NCI-H345 (cell line): ENCODE results near the gene RNF149.
"Not testable (repeated sequence)": the region's sequence is repeated elsewhere in the genome, so short reads cannot be mapped to it uniquely, and the experiment has no call there.

Source experiments
- DNase-seq: peaks from one replicate; lab custom pipeline; 2025; lab: John Stamatoyannopoulos, UW

RNF149 gene

GRCh38 chr2:101253703-101254450 lies 54.6 kb downstream of the RNF149 start:
- no peak for DNase-seq

DNA sequence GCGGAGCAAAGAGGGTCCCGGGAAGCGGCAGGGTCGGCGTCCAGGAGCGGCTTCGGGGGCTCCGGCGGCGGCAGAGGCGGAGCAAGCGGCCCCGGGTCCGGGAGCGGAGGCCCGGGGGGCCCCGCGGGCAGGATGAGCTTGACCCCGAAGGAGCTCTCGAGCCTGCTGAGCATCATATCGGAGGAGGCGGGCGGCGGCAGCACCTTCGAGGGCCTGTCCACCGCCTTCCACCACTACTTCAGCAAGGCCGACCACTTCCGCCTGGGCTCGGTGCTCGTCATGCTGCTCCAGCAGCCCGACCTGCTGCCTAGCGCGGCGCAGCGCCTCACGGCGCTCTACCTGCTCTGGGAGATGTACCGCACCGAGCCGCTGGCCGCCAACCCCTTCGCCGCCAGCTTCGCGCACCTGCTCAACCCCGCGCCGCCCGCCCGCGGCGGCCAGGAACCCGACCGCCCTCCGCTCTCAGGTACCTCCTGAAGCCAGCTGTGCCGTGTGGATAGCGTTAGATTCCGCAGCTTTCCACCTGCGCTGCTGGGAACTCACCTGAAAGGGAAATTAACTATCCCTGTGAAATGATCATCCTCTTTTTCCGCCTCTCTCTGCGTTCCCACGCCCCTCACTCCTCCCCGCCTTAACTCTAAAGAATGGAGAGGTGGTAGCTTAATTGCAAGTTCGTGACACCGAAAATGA lies 55.3 kb downstream of the RNF149 start:
- peak; percentile 52 for DNase-seq

GRCh38 chr2:101252408-101253012 lies 56.0 kb downstream of the RNF149 start, which contains the start of gene CNOT11:
TSS of gene CNOT11 (plus strand) at chr2:101252886. CDS start at chr2:101252965, 79 bp downstream.
- peak; percentile 99 for DNase-seq

- DNase-seq = peak; percentile 71
Observed at GRCh38 chr2:101251844-101252407, 56.6 kb downstream of the RNF149 start.

DNA sequence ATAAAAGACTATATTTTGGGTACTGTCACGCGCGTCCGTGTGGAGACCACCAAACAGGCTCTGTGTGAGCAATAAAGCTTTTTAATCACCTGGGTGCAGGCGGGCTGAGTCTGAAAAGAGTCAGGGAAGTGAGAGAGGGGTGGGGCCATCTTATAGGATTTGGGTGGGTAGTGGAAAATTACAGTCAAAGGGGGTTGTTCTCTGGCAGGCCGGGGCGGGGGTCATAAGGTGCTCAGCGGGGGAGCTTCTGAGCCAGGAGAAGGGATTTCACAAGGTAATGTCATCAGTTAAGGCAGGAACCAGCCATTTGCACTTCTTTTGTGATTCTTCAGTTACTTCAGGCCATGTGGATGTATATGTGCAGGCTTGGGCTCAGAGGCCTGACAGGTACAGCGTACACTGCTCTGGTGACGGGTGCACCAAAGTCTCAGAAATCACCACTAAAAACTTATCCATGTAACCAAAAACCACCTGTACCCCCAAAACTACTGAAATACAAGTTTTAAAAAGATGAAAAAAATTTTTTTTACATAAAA lies 57.2 kb downstream of the RNF149 start:
- not testable (repeated sequence) for DNase-seq

DNA sequence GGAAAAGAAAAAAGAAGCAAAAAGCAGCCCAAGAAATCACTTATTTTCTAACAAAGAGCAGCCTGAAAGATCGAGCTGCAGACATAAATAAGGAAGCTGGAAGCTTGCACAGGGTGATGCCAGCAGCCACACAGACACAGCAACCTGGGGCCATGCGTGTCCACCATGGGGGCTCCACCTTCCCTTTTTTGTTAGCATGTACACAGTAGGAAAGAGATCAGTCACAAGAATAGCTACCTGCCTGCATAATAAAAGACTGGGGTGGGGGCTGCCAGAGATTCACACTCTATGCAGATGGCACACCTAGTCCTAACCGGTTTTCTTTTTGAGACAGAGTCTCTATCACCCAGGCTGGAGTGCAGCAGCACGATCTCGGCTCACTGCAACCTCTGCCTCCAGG lies 58.7 kb downstream of the RNF149 start:
- no peak for DNase-seq

GRCh38 chr2:101248756-101249155 lies 59.7 kb downstream of the RNF149 start:
- not testable (repeated sequence) for DNase-seq

DNA sequence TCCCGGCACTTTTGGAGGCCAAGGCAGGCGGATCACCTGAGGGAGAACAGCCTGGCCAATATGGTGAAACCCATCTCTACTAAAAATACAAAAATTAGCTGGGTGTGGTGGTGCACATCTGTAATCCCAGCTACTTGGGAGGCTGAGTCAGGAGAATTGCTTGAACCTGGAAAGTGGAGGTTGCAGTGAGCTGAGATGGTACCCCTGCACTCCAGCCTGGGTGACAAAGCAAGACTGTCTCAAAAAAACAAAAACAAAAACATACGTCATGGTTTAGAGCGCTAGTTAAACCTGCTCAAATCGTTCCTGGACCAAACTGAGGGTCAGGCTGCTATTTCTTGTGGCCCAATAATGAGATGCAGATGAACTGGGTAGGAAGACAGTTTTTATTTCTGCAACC lies 63.0 kb downstream of the RNF149 start:
- not testable (repeated sequence) for DNase-seq

DNA sequence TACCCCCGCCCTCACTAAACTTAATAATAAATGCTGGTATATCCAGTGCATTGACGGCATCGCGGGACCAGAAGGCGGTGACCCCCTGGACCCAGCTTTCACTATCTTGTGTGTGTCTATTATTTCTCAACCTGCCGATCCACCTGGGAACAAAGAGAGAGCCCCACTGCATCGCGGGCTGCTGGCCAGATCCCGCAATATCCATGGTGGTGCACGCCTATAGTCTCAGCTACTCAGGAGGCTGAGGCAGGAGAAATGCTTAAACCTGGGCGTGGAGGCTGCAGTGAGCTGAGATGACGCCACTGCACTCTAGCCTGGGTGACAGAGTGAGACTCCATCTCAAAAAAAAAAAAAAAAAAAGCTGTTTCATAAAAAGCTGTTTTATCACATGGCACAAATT lies 63.6 kb downstream of the RNF149 start:
- DNase-seq = not testable (repeated sequence)

DNA sequence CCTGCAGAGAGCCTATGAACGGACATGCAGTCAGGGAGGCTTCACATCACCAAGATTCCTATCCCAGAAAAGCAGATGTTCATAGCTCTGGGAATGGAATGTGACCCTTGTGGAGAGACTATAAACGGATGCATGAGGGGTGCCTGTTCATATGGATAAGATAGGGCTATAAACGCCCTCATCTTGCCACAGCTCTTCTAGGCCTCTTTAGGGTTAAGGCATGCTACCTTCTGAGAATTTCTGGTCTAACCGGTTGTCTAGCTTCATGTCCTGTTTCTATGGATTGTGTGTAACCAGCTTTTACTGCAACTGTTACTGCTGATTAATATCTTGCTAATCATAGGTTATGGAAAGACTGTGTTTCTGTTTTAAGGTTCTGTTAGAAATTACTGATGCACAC lies 64.1 kb downstream of the RNF149 start:
- not testable (repeated sequence) for DNase-seq

DNA sequence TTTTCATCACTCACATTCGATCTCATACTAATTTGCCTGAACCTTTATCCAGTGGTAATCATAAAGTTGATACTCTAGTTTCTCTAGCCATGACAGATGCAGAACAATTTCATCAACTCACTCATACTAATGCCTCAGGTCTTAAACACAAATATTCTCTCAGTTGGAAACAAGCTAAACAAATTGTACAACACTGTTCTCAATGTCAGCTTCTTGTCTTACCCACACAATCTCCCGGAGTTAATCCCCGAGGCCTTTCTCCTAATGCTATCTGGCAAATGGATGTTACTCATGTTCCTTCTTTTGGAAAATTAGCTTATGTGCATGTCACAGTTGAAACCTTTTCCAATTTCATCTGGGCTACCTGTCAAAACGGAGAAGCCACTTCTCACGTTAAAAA lies 67.3 kb downstream of the RNF149 start:
- no peak for DNase-seq

DNA sequence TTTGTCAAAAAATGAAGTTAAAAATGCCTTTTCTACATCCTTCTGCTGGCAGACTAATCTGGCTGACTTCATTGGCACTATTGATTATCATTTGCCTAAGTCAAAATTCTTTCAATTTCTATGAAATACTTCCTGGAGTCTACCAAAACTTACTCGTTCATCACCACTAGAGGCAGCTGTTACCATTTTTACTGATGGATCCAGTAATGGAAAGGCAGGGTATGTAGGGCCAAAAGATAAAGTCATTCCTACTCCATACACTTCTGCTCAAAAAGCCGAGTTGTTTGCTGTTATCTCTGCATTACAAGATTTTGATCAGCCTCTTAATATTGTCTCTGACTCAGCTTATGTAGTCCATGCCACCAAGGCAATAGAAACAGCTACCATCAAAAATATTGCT lies 67.8 kb downstream of the RNF149 start:
- DNase-seq = not testable (repeated sequence)

GRCh38 chr2:101239760-101240118 lies 68.8 kb downstream of the RNF149 start:
- not testable (repeated sequence) for DNase-seq

- no peak for DNase-seq
Observed at GRCh38 chr2:101238930-101239759, 69.4 kb downstream of the RNF149 start.

GRCh38 chr2:101237944-101238343 lies 70.6 kb downstream of the RNF149 start:
- not testable (repeated sequence) for DNase-seq

GRCh38 chr2:101235956-101236355 lies 72.5 kb downstream of the RNF149 start:
- DNase-seq = not testable (repeated sequence)

GRCh38 chr2:101234169-101234938 lies 74.1 kb downstream of the RNF149 start:
- no peak for DNase-seq

DNA sequence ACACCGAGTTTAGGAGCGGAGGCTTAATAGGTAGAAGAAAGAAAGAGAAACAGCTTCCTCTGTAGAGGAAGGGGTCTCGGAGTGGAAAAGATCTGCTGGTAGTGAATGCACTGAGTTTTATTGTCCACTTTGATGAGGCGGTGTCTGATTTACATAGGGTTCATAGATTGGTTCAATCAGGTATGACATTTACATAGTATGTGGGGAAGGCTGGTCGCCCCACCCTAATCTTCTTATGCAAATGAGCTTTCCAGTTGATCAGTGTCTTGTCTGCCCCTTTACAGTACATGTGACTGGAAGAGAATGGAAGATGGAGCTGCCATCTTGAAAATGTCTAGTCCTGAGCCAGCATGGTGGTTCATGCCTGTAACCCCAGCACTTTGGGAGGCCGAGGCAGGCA lies 75.7 kb downstream of the RNF149 start:
- no peak for DNase-seq

GRCh38 chr2:101231937-101232730 lies 76.4 kb downstream of the RNF149 start:
- DNase-seq = no peak

DNA sequence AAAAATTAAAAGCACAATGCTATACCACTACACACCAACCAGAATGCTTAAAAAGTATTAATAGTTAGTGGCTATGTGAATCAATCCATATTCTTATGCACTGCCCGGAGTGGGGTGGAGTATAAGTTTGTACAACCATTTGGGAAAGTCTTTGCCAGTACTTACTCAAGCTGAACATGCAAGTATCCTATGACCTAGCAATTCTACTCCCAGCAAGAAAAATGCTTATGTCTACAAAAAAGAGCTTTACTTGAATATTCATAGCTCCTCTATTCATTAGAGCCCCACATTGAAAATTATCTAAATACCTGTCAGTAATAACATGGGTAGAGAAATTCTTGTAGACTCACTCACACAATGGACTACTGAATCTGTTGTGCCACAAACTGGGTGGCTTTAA lies 77.3 kb downstream of the RNF149 start:
- DNase-seq = no peak
